HCT116 (cell line): ENCODE measurements around the gene AFAP1. TPM values are rescaled to one million over a fixed set of nuclear protein-coding genes. Genes with fewer than 3 reads are reported as not detected.

Experiments used
- ATAC-seq: fragments of 200-7000 bp; cut with Tn5 transposase; 2 replicates; pipeline ENCODE4 v1.9.1; 2020; ENCODE audit warnings: mild to moderate bottlenecking, moderate library complexity
- BruUV-seq: library from RNA; stranded (reverse); fragments of 400-500 nt; replicated peaks from 2 replicates; lab custom pipeline; 2021; lab: Mats Ljungman, UMichigan
- CTCF ChIA-PET: fragments of 300-600 bp; sonication (Branson Sonifier 250); formaldehyde crosslinking; loops from one replicate; lab custom pipeline; 2021; ENCODE audit warnings: antibody characterized with exemption; lab: Charles Lee
- POLR2A ChIA-PET: fragments of 300-600, 350-600 bp; sonication (Branson Sonifier 250); formaldehyde crosslinking; loops from one replicate; lab custom pipeline; 2021; ENCODE audit warnings: antibody characterized with exemption; lab: Charles Lee
- RAD21 ChIA-PET, 2 experiments: fragments of 300-600 bp; sonication (Branson Sonifier 250); formaldehyde crosslinking; loops; one replicate each; lab custom pipeline; 2023; ENCODE audit warnings: low total read pairs in 2 of 2; ENCODE audit not compliant: uncharacterized antibody in 2 of 2, unreplicated experiment in 2 of 2, low non-redundant PET in 1 of 2; lab: Charles Lee
- DNase-seq: peaks from one replicate; pipeline ENCODE4 v3.0.0-alpha.2; 2010; ENCODE audit warnings: low read depth, low spot score
- H2AFZ ChIP-seq: fragments of 200-600 bp; shearing (Covaris generic), sonication (generic); 2 replicates; pipeline ENCODE4 v1.6.1; 2017; ENCODE audit warnings: low read depth, mixed run types, mixed read lengths, antibody characterized with exemption, low read length; ENCODE audit not compliant: poor library complexity, severe bottlenecking
- H3K27ac ChIP-seq: 2 replicates; pipeline ENCODE4 v1.5.1; 2012; ENCODE audit warnings: low read depth, low read length
- H3K27me3 ChIP-seq: fragments of 200-600 bp; sonication (generic); 2 replicates; pipeline ENCODE4 v1.6.1; 2016; ENCODE audit warnings: mixed run types, low read length, mixed read lengths; ENCODE audit not compliant: insufficient read depth
- H3K36me3 ChIP-seq, 2 experiments: fragments of 200-500 bp in 1 of 2; fragments of 200-600 bp in 1 of 2; sonication (Bioruptor generic) in 1 of 2; sonication (generic) in 1 of 2; 2 replicates each; pipeline versions ENCODE4 v1.5.1 to v1.6.1; 2014 to 2016; ENCODE audit warnings: low read length in 2 of 2, inconsistent platforms in 1 of 2, mixed read lengths in 1 of 2, mixed run types in 1 of 2; ENCODE audit not compliant: insufficient read depth in 2 of 2, control insufficient read depth in 1 of 2
- H3K4me1 ChIP-seq, 2 experiments: fragments of 200-600 bp in 1 of 2; sonication (generic) in 1 of 2; 2 replicates each; pipeline versions ENCODE4 v1.5.1 to v1.6.1; 2012 to 2017; ENCODE audit warnings: low read length in 2 of 2, inconsistent platforms in 1 of 2, mild to moderate bottlenecking in 1 of 2, mixed read lengths in 1 of 2, mixed run types in 1 of 2, moderate library complexity in 1 of 2; ENCODE audit not compliant: insufficient read depth in 2 of 2, control insufficient read depth in 1 of 2
- H3K4me2 ChIP-seq: fragments of 200-600 bp; sonication (generic); 2 replicates; pipeline ENCODE4 v1.6.1; 2017; ENCODE audit warnings: mixed run types, low read length, mixed read lengths
- H3K4me3 ChIP-seq, 2 experiments: fragments of 200-600 bp in 1 of 2; sonication (generic) in 1 of 2; replicated peaks in 1 of 2; 2 replicates each; pipeline ENCODE4 v1.5.1; 2011 to 2016; ENCODE audit warnings: low read length in 2 of 2, control low read depth in 1 of 2, low read depth in 1 of 2, mild to moderate bottlenecking in 1 of 2, mixed read lengths in 1 of 2, mixed run types in 1 of 2
- H3K79me2 ChIP-seq: fragments of 200-600 bp; sonication (generic); 2 replicates; pipeline ENCODE4 v1.6.1; 2017; ENCODE audit warnings: mild to moderate bottlenecking, mixed run types, low read length, moderate library complexity, mixed read lengths; ENCODE audit not compliant: insufficient read depth
- H3K9ac ChIP-seq: fragments of 200-600 bp; sonication (generic); 2 replicates; pipeline ENCODE4 v1.6.1; 2016; ENCODE audit warnings: low read length, mixed read lengths
- H3K9me2 ChIP-seq: fragments of 200-600 bp; sonication (generic), shearing (Covaris generic); 2 replicates; pipeline ENCODE4 v1.6.1; 2017; ENCODE audit warnings: mixed run types, mild to moderate bottlenecking, moderate library complexity; ENCODE audit not compliant: insufficient read depth
- H3K9me3 ChIP-seq, 2 experiments: fragments of 200-500 bp in 1 of 2; fragments of 200-600 bp in 1 of 2; sonication (Bioruptor generic) in 1 of 2; sonication (generic) in 1 of 2; 2 replicates each; pipeline ENCODE4 v1.6.1; 2014 to 2017; ENCODE audit warnings: low read length in 2 of 2, mixed read lengths in 2 of 2, inconsistent platforms in 1 of 2, low read depth in 1 of 2, mild to moderate bottlenecking in 1 of 2, mixed run types in 1 of 2, moderate library complexity in 1 of 2; ENCODE audit not compliant: control insufficient read depth in 1 of 2, insufficient read depth in 1 of 2
- H4K20me1 ChIP-seq: fragments of 200-600 bp; sonication (generic), shearing (Covaris generic); 2 replicates; pipeline ENCODE4 v1.6.1; 2017; ENCODE audit warnings: mixed run types, mild to moderate bottlenecking, moderate library complexity; ENCODE audit not compliant: insufficient read depth
- ATF3 ChIP-seq: IDR thresholded peaks from 2 replicates; pipeline ENCODE4 v1.6.1; 2012
- CBX3 ChIP-seq: IDR thresholded peaks from 2 replicates; pipeline ENCODE4 v1.6.1; 2012; ENCODE audit warnings: low read depth
- CEBPB ChIP-seq: IDR thresholded peaks from 2 replicates; pipeline ENCODE4 v1.6.1; 2012; ENCODE audit warnings: low read depth
- CTCF ChIP-seq, 3 experiments: fragments of 200-600 bp in 1 of 3; sonication (generic) in 1 of 3; IDR thresholded peaks in 2 of 3; conservative IDR thresholded peaks in 1 of 3; 2 replicates each; pipeline ENCODE4 v1.5.1; 2012 to 2017; ENCODE audit warnings: low read depth in 2 of 3, low read length in 2 of 3, antibody characterized with exemption in 1 of 3, borderline replicate concordance in 1 of 3, control low read depth in 1 of 3, mild to moderate bottlenecking in 1 of 3, mixed read lengths in 1 of 3, mixed run types in 1 of 3, moderate library complexity in 1 of 3; ENCODE audit not compliant: insufficient read depth in 1 of 3
- EZH2phosphoT487 ChIP-seq: fragments of 200-600 bp; IDR thresholded peaks from 2 replicates; pipeline ENCODE4 v1.6.1; 2018; ENCODE audit warnings: antibody characterized with exemption, borderline replicate concordance
- FOSL1 ChIP-seq: IDR thresholded peaks from 2 replicates; pipeline ENCODE4 v1.6.1; 2012; ENCODE audit warnings: low read depth
- JUND ChIP-seq: IDR thresholded peaks from 2 replicates; pipeline ENCODE4 v1.6.1; 2012
- MAX ChIP-seq: IDR thresholded peaks from 2 replicates; pipeline ENCODE4 v1.6.1; 2012
- POLR2A ChIP-seq: IDR thresholded peaks from 2 replicates; pipeline ENCODE4 v1.7.0; 2011; ENCODE audit warnings: borderline replicate concordance; ENCODE audit not compliant: insufficient read depth, insufficient read length; ENCODE audit errors: extremely low read depth
- RAD21 ChIP-seq: IDR thresholded peaks from 2 replicates; pipeline ENCODE4 v1.6.1; 2012; ENCODE audit warnings: low read depth, mild to moderate bottlenecking
- REST ChIP-seq: IDR thresholded peaks from 2 replicates; pipeline ENCODE4 v1.6.1; 2012; ENCODE audit warnings: low read depth
- SIN3A ChIP-seq: IDR thresholded peaks from 2 replicates; pipeline ENCODE4 v1.6.1; 2012; ENCODE audit warnings: low read depth
- SP1 ChIP-seq: IDR thresholded peaks from 2 replicates; pipeline ENCODE4 v1.6.1; 2012; ENCODE audit warnings: low read depth
- YY1 ChIP-seq: IDR thresholded peaks from 2 replicates; pipeline ENCODE4 v1.6.1; 2011; ENCODE audit warnings: low read length, low read depth, moderate library complexity, mild to moderate bottlenecking; ENCODE audit not compliant: insufficient replicate concordance; ENCODE audit errors: extremely low read depth
- ZBTB33 ChIP-seq: IDR thresholded peaks from 2 replicates; pipeline ENCODE4 v1.6.1; 2011; ENCODE audit warnings: mild to moderate bottlenecking, low read length, moderate library complexity; ENCODE audit not compliant: insufficient replicate concordance; ENCODE audit errors: extremely low read depth
- ZNF274 ChIP-seq: fragments of 200-500 bp; sonication (Bioruptor generic); IDR thresholded peaks from 2 replicates; pipeline ENCODE4 v1.6.1; 2014; ENCODE audit warnings: mild to moderate bottlenecking, low read depth, low read length, inconsistent platforms
- intact Hi-C: fragments of 100-400 bp; cut with micrococcal nuclease; formaldehyde crosslinking; loops from 2 replicates; pipeline ENCODE4 v1.10.0; 2022
- total RNA-seq: library from RNA; stranded (reverse); gene quantifications from one replicate; pipeline ENCODE4 v1.2.1, GENCODE V29; 2021; ENCODE audit not compliant: unreplicated experiment

The AFAP1 gene
- total RNA-seq, 1 experiment from 2014 or later = 19.4 TPM

GRCh38 chr4:7868892-7869471 is 70.7 kb downstream of the AFAP1 start:
- POLR2A ChIA-PET = no interaction called here
- no peak for ATAC-seq
- H3K9me2 ChIP-seq = no peaks in the 10 kb centered on the region
- BruUV-seq = no TSS peak
- H3K4me3 ChIP-seq = no peak overlapping the region
- DNase-seq = no peak
- RAD21 ChIA-PET = no interaction called here
- H3K9ac ChIP-seq = no peak overlapping the region
- no peaks in the 10 kb centered on the region for H3K4me1 ChIP-seq
- no peak overlapping the region for H3K4me2 ChIP-seq
- TF ChIP-seq CBX3 (no peak), JUND (no peak), FOSL1 (no peak), CTCF (IDR thresholded peaks at IDR 0.05 in 2 of 3, conservative IDR thresholded peaks at IDR 0.05 in 1 of 3; ENCODE audit: borderline replicate concordance in 1 of 3, insufficient read depth in 1 of 3, low read depth in 2 of 3, low read length in 2 of 3) (no peak), REST (no peak), ZNF274 (no peak), CEBPB (no peak), ZBTB33 (no peak), POLR2A (no peak), RAD21 (no peak), EZH2phosphoT487 (no peak), SP1 (no peak), MAX (no peak), SIN3A (no peak), ATF3 (no peak), YY1 (no peak)
- TF ChIP-seq, all 23 proteins: peak for 0
- no peak overlapping the region for H2AFZ ChIP-seq
- H3K79me2 ChIP-seq = no peaks in the 10 kb centered on the region
- CTCF ChIA-PET = no interaction called here
- H3K36me3 ChIP-seq = 0 out of 4 replicates have a peak, but pooled peaks cover 0 to 2% of the 10 kb centered on the region in 2 experiments
- intact Hi-C loops = no loop called here
- no peaks in the 10 kb centered on the region for H4K20me1 ChIP-seq
- H3K27ac ChIP-seq = no peak overlapping the region
- no peaks in the 10 kb centered on the region for H3K27me3 ChIP-seq
- no peaks in the 10 kb centered on the region for H3K9me3 ChIP-seq
